NCI-H526 (cell line): ENCODE data around the gene MRAP2.

Experiments
- DNase-seq, 2 experiments: peaks; one replicate each; lab custom pipeline; 2025; lab: John Stamatoyannopoulos, UW

Gene MRAP2

DNA sequence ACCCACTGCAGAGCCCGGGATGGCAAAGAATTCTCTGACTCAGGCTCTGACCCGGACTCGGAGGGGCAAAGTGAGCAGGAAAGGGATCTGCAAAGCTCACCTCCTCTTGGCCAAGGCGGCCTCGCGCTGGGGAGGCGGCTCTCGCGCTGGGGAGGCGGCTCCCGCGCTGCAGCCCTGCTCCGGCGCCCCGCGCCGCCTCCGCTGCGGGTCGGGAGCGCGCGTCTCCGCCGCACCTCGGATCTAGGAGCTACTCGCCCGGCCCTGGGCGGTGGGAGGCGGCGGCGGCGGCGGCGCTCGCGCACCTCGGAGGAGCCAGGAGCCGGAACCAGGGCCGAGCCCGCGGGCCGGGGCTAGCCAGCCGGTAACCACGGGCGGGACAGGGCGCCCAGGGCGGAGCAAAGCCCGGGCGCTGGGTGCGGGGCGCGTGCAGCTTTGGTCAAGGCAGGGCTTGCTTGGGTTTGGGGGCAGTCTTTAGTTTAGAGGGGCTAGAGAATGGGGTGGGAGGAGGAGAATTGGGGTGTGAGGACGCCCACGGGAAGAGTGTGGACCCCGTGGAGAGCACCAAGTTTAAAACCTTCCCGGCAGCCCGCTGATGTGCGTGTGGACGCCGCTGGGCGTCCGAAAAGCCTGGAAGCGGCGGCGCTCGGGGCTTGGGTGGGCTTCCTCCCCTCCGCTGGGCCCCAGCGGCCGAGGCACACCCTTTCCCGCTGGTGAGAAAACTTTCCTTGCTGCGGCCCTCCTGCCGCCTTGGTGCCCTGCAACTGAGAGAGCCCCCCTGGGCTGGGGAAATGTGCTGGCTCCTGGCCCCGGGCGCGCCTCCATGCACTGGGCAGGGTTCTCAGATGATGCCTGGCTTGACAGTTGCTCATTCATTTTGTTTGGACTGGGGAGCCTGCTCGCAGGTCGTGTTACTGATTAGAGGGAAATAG, at the start of gene MRAP2:
Gene MRAP2, plus strand, starts transcription at position 250 of the 929 bp plus-strand sequence. CDS start 21,547 bp downstream, outside the sequence.
- DNase-seq, result peak in 1 of 2 experiments; percentile 73

DNA sequence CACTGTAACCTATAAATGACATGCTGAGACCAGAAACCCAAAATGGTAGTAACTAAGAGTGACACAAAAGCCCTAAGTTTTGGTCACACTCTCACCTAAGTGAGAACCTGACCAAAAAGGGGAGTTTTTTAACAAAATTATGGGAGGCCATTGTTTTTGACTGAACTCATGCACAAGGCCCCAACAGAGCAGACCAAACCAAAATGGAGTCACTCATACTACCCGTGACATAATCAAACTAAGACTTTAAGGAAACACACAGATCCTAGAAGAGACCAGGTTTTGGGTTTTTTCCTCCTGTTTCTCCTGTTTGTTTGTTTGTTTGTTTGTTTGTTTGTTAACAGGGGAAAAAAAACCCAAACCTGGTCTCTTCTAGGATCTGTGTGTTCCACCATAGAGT, 49.2 kb upstream of the MRAP2 start:
- DNase-seq, result no peak

GRCh38 chr6:83985308-83985713, 48.3 kb upstream of the MRAP2 start:
- DNase-seq, result no peak

GRCh38 chr6:83985715-83986114, 47.9 kb upstream of the MRAP2 start:
- DNase-seq, result no peak

DNA sequence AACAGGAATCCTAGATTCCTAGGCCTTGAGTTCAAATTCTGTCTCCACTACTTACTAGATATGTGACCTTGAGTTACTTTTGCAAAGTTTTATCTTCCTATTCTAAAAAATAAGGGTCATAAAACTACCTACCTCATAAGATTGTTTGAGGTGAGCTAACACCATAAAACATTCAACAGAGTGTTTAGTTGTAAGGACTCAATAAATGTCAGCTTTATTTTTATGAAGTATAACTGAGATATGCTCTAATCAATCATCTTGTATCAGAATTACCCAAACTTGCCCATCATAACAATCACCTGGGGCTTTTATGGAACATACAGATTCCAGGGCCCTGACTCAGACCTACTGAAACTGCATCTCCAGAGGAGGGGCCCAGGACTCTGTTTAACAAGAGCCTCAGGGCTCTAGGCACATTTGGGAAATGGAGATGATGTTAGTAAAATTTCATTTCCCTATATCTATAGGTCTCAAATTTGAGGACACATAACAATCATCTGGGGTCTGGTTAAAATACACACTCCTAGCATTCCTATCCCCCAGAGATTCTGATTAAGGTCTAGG, 35.5 kb upstream of the MRAP2 start:
- no peak for DNase-seq

DNA sequence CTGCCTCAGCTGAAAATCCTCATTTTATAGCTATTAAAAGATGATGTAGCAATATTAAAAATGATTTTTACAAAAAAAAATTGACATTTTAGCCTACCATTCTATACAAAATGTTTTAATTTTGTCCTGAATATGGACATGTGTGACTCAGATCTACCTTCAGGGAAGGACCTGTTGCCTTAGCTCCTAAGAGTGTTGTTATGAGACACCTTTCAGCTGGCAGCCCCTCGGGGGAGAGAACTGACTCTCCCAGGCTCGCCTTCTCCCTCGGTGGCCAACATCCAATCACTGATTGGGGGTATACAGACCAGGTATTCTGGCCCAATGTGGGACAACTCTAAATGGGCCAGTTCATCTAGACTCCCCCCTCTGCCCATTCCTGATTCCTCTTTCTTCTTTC, 32.5 kb upstream of the MRAP2 start:
- no peak for DNase-seq

GRCh38 chr6:84002226-84002625, 31.3 kb upstream of the MRAP2 start:
- no peak for DNase-seq

DNA sequence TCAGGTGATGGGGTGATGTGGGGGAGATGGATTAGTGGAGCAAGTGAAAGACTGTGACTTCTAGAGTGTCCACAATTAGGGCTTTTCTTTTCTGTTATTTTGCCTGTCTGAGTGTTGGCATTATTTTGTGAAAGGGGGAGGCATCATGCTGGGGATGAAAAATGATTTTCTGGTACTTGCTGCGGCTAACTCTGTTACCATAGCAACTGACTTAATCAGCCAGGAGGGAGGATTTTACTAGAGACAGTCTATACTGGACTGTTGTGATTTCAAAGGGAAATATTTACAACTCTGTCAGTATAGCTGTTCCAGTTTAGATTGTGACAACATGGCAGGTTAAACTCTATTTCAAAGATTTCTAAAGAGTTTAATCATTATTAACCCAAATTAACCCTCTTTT, 30.4 kb upstream of the MRAP2 start:
- no peak for DNase-seq

GRCh38 chr6:84003654-84004053, 29.9 kb upstream of the MRAP2 start:
- no peak for DNase-seq

GRCh38 chr6:84007871-84008270, 25.7 kb upstream of the MRAP2 start:
- no peak for DNase-seq

- DNase-seq, result no peak
Measured at GRCh38 chr6:84013354-84013753, 20.2 kb upstream of the MRAP2 start.

- DNase-seq, result no peak
Measured at GRCh38 chr6:84013931-84014330, 19.6 kb upstream of the MRAP2 start.

DNA sequence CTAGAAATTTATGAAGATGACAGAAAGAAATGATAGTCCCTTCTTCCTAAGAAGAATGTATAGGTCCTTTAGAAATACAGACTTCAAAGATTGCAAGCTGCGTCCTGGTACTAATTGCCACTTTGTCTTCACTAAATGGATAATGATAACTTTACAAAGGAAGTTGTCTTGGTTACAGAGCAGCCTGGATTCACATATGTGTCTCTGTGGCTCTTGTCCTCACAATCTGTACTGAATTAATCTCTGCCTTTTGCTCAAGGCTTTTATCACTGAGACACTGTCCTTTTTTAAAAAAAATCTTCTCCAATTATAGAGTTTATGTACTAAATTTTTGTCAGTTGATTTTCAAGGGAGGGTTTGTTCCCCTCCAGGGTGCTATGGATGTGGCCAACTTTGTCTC, 17.5 kb upstream of the MRAP2 start:
- no peak for DNase-seq

- DNase-seq, result no peak
Measured at GRCh38 chr6:84017709-84018452, 15.7 kb upstream of the MRAP2 start.

DNA sequence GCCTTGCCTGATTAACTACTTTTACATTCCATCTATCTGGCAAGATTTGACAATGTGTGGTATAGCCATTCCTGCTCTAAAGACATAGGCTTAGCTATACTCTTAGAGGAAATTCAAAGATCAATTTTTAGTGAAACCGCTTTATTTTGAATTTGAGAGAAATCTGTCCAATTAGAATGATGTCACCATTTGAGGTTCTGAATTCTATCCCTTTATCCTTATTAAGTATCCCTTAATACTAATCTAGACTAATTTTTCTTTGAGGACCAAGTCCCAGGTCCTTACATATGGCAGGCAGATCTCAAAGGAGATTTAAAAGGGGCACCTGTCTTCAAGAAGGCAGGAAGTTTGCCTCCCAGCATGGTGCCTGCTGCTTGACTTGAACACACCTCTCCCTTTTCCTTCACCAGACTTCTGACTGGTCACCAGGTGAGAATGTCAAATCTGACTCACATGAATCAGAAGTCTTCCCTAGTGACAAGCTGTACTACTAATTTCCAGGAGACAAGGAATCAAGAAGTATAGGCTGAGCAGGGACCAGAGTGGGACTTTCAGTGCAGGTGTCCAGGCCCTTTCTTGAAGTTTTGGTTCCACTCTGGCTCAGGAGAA, 15.0 kb upstream of the MRAP2 start:
- DNase-seq, result no peak

- no peak for DNase-seq
Measured at GRCh38 chr6:84019141-84019841, 14.3 kb upstream of the MRAP2 start.

DNA sequence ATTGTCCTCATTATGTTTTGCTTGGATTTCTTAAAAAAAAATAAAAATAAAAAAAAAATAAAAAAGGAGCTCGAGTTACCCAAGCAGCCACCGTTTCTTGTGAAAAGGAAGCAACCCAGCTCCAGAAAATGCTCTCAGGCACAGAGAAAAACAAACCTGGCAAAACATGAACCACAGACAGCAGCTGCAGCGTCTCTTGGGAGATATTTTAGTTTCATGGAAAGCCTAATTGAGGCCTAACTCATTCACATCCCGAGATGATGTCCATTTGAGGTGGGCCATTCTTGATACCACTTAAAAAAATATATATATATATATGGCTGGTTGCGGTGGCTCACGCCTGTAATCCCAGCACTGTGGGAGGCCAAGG, 13.7 kb upstream of the MRAP2 start:
- DNase-seq, result no peak

DNA sequence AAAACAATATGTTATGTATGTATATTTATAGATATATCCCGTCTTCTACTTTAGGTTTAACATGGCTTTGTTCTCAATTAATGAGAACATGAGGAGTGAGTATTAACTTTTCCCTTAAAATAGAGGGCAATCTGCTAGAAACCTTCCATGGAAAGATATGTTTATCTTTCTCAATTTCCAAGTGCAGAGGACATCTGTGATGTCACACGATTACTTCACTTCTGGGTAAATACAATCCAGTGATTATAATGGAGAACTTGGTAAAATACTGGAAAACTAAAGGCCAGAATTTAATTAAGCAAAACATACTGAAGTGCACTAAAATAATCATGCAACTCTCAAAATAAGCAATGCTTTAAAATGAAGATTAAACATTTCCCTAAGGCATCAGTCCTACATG, 11.9 kb upstream of the MRAP2 start:
- no peak for DNase-seq

- DNase-seq, result no peak
Measured at GRCh38 chr6:84026721-84027164, 6.8 kb upstream of the MRAP2 start.

- no peak for DNase-seq
Measured at GRCh38 chr6:84027340-84028181, 6.0 kb upstream of the MRAP2 start.

GRCh38 chr6:84028350-84028749, 5.2 kb upstream of the MRAP2 start:
- no peak for DNase-seq
